NCI-H2029 (cell line): ENCODE measurements around the gene SARNP.
A peak's percentile ranks its signal among the peaks of the same experiment; 100 is the strongest.
"Not testable (repeated sequence)": the region's sequence is repeated elsewhere in the genome, so short reads cannot be mapped to it uniquely, and the experiment has no call there.

Source experiments
- DNase-seq: peaks from one replicate; lab custom pipeline; 2025; lab: John Stamatoyannopoulos, UW

The SARNP gene, protein sequence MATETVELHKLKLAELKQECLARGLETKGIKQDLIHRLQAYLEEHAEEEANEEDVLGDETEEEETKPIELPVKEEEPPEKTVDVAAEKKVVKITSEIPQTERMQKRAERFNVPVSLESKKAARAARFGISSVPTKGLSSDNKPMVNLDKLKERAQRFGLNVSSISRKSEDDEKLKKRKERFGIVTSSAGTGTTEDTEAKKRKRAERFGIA

GRCh38 chr12:55817345-55818139 lies at the start of gene SARNP, which contains the start of gene ORMDL2:
SARNP (minus strand) TSS chr12:55817724; CDS start chr12:55817701, 23 bp downstream.
ORMDL2 (plus strand) TSS chr12:55818041; CDS start chr12:55819000, 959 bp downstream.
- peak; percentile 99 for DNase-seq

DNA sequence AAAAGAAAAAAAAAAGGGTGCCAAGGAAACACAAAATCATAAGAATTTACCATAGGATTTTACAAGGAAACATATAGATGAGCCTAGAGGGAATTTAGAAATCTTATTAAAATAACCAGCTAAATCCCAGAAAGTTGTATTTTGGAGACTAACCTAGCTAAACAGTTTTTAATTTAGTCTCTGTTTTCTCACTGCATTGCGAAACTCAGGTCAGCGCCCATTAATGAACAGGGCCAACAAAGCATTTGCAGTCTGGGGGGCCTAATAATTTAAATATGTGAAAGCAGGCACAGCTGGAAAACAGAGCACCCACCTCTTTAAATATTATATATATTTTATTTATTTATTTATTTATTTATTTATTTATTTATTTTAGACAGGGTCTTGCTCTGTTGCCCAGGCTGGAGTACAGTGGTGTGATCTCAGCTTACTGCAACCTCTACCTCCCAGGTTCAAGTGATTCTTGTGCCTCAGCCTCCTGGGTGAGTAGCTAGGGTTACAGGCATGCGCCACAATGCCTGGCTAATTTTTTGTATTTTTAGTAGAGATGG lies 49.0 kb upstream of the SARNP start:
- not testable (repeated sequence) for DNase-seq

- DNase-seq, result no peak
Measured at GRCh38 chr12:55865327-55865726, 47.8 kb upstream of the SARNP start.

DNA sequence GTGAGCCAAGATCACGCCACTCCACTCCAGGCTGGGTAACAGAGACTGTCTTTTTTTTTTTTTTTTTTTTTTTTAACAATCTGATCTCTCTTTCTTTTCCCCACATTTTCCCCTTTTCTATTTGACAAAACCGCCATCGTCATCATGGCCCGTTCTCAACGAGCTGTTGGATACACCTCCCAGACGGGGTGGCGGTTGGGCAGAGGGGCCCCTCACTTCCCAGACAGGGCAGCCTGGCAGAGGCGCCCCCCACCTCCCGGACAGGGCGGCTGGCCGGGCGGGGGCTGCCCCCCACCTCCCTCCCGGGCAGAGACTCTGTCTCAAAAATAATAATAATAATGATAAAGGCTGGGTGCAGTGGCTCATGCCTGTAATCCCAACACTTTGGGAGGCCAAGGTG lies 45.4 kb upstream of the SARNP start:
- not testable (repeated sequence) for DNase-seq

DNA sequence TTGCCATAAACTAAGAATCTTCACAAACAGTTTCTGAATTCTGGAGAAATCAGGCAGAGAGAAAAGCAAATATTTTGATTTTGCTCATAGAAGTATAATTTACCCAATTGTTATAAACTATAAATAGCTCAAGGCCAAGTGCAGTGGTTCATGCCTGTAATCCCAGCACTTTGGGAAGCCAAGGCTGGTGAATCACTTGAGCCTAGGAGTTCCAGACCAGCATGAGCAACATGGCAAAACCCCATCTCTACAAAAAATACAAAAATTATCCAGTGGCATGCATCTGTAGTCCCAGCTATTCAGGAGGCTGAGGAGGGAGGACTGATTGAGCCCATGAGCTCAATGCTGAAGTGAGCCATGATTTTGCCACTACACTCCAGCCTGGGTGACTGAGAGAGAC lies 44.8 kb upstream of the SARNP start:
- DNase-seq, result no peak

- no peak for DNase-seq
Measured at GRCh38 chr12:55861871-55862270, 44.3 kb upstream of the SARNP start.

- no peak for DNase-seq
Measured at GRCh38 chr12:55861396-55861795, 43.9 kb upstream of the SARNP start.

DNA sequence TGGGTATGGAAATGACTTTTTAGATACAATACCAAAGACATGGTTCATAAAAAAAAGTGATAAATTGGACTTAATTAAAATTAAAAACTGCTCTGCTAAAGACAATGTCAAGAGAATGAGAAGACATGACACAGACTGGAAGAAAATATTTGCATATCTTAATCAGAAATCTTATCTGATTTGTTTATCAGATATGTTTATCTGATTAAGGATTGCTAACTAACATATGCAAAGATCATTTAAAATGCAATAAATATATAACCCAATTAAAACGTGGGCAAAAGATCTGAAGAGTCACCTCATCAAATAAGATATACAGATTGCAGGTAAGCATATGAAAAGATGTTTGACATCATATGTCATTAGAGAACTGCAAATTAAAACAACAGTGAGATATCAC lies 35.2 kb upstream of the SARNP start:
- no peak for DNase-seq

GRCh38 chr12:55850893-55851292 lies 33.4 kb upstream of the SARNP start:
- DNase-seq, result no peak

DNA sequence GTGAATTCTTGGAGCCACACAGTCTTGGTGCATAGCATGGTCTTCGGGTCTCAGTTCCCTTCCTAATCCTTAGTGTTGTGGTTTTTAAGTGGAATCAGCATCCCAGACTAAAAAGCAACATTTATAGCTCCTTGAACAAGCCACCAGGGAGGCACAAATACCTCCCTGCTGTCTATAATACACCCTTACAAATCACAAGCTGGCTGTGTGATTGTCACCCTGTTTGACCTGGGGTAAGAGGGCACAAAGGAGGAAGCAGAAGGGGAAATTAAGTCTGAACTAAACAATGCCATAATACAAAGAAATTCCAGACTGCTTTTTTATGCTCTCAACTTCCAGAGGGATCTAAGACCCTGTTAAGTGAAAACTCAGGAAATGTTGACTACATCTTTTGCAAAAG lies 32.9 kb upstream of the SARNP start:
- DNase-seq, result no peak

DNA sequence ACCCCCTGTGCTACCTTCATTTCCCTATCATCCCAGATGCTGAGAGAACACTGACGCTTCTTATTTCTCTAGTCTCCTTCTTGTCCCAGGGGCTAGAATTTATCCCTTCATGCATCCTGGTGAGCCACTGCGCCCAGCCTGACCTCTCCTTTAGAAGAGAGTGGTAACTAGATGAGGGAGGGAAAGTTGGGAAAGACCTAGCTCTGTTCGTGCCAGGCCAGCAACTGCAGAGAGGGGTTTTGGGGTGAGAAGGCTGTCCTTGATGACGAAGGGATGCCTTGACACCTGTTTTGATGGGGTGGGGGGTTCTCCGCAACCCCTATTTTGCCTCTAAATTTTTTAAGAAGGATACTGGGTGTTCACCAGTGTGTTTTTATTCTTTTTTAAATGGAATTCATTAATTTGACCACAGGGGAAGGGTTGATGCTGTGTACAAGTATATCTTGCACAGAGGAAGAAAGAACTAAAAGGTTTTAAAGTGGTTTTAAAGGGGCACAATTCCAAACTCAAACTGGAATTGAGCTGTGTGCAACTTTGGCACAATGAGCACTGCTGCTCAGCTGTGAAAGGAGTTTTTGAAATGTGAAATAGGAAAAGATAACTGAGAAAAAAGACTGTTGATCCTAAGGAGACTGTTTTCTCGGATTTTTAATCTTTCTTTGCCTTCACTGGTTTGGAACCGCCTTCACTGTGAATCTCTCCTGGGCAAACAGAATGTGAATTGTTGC lies 32.3 kb upstream of the SARNP start:
- DNase-seq, result no peak

GRCh38 chr12:55847603-55848291 lies 30.2 kb upstream of the SARNP start:
- DNase-seq, result no peak

GRCh38 chr12:55847033-55847432 lies 29.5 kb upstream of the SARNP start:
- no peak for DNase-seq

DNA sequence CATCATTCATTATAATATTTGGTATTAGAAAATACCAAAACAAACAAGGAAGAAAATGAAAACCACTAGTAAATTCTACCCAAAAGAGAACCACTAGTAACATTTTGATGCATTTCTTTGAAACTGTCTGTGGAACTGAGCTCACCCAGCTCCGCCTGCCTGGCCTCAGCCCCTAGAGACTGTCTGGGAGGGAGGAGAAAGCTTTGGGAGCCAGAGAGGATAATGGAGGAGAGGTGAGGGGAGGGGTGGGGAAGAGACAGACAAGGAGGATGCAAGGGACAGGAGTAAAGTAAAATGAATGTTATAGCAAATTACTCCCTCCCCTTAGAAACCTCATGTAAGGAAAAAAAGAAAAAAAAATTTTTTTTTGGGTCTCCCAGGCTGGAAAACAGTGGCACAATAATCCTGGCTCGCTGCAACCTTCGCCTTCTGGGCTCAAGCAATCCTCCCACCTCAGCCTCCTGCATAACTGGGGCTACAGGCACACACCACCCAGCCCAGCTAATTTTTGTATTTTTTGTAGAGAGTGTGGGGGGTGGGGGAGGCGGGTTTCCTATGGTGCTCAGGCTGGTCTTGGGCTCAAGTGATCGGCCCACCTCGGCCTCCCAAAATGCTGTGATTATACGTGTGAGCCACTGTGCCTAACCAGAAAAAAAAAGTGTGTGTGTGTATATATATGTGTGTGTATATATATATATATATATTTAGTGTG lies 28.4 kb upstream of the SARNP start:
- DNase-seq, result no peak

GRCh38 chr12:55845361-55845760 lies 27.8 kb upstream of the SARNP start:
- no peak for DNase-seq

DNA sequence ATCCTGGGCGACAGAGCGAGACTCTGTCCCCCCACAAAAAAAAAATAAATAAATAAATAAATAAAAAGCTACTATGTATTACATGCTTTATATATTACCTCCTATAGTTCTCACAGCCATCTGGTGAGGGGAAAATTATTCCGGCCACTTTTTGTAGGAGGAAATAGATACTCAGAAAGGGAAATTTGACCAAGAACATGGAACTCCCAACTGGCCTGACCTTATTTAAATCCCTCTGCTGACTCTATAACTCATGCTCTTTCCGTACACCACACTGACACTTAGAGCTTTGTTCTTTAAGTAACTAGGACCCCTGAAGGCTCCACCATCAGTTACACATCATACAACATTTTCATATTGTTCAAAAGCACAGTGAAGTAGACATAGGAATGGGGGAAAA lies 27.4 kb upstream of the SARNP start:
- DNase-seq, result no peak

- no peak for DNase-seq
Measured at GRCh38 chr12:55843431-55843830, 25.9 kb upstream of the SARNP start.

GRCh38 chr12:55842681-55843429 lies 25.3 kb upstream of the SARNP start, which contains the start of gene MMP19:
MMP19 (minus strand) TSS chr12:55842936; CDS start chr12:55842830, 106 bp downstream.
- DNase-seq, result no peak

- no peak for DNase-seq
Measured at GRCh38 chr12:55840581-55841351, 23.2 kb upstream of the SARNP start.
